ENCODE data around the gene SSU72. TPM values are rescaled to one million over a fixed set of nuclear protein-coding genes. Genes with fewer than 3 reads are reported as not detected.
A peak's percentile ranks its signal among the peaks of the same experiment; 100 is the strongest.
"Not testable (repeated sequence)": the region's sequence is repeated elsewhere in the genome, so short reads cannot be mapped to it uniquely, and the experiment has no call there.

SSU72 gene
- total RNA-seq, 1 donor from 2014 or later: 87.2 TPM

DNA sequence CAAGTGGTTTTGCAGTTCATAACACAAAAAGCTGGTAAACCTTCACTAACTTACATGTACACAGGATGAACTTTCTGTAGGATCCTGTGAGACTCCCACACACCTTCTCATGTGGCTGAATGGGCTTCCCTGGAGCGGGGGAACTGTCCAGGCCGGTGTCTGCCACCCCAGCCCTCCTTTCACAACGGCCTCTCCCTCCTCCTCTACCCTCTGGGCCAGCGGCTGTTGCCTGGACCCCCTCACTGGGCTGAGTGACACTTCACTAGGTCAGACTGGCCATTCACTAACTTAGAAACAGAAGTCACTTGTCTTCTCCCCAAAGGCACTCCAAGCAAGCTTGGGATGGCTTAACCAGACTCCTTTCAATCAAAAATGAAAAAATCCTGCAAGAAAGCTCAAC lies 16.1 kb downstream of the SSU72 start:
- no peak for DNase-seq (ENCODE audit: low read depth)

DNA sequence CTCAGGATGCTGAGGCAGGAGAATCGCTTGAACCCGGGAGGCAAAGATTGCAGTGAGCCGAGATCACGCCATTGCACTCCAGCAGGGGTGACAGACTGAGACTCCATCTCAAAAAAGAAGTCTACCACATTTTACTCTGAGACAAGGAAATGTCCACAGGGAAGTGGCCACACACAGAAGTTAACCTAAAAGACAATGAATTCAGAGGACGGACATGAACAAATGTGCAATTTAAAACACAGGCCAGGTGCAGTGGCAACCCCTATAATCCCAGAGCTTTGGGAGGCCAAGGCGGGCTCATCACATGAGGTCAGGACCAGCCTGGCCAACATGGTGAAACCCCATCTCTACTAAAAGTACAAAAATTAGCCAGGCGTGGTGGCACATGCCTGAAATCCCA lies 17.0 kb downstream of the SSU72 start:
- DNase-seq (ENCODE audit: low read depth): not testable (repeated sequence)

DNA sequence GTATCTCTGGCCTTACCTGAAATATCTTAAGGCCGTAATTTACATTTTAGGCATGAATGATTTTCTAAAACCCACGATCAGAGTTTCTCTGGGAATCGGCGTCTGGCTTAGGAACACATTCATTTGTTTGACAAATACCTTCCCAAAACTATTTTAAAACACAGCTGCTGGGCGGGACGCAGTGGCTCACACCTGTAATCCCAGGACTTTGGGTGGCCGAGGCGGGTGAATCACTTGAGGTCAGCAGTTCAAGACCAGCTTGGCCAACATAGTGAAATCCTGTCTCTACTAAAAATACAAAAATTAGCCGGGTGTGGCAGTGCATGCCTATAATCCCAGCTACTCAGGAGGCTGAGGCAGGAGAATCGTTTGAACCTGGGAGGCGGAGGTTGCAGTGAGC lies 17.7 kb downstream of the SSU72 start:
- DNase-seq (ENCODE audit: low read depth): not testable (repeated sequence)

DNA sequence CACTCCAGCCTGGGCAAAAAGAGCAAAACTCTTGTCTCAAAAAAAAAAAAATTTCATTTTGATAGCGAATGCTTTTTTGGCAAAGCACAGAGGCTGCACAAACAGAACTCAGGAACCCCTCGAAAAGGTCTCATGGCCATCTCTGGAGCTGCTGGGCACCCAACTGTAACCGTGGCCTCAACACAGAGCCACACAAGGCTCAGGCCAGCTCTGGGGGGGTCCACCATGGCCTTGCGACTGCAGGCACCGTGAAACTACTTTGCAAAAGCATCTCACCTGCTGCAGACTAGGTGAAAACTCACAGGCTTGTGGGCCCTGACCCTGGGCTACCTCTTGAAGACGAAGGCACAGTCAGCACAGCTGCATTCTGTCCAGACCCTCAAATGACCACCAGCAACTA lies 18.2 kb downstream of the SSU72 start:
- no peak for DNase-seq (ENCODE audit: low read depth)

DNA sequence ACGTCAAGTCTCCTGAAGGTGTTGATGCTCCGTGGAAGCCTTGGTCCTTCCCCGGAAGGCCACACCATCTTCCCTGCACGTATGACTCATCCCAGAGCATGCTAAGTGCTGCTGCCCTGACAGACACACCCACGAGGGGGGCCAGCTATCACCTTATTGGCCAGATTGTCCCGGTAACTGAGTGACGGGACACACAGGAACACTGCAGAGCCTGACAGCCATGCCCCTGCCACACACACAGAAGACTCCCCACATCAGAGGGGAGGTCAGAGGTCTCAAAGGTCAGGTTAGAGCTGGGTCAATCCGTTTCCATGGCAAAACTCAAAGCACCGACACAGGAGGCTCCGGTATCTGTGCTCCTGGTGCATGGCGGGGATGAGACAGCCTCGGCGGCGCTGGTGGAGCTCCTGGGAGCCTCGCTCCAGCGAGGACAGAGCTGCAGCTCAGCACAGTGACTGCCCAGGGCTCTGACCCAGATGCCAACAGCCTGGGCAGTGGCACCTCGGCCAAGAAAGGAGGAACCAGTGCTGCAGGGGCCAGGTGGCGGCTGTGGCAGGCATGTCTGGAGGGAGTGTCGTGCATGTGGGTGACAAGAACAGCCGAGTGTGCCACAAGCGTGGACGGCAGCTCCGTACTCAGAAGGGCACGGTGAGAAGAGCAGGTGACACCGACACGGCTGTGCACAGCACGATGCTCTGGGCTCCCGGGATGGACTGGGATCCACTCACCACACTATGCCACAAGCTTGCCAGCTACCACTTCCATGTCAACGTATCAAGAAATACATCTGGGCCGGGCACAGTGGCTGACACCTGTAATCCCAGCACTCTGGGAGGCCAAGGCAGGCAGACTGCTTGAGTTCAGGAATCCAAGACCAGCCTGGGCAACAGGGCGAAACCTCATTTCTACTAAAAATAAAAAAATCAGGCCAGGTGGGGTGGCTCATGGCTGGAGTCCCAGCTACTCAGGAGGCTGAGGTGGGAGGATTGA lies 19.4 kb downstream of the SSU72 start:
- DNase-seq (ENCODE audit: low read depth): peak; percentile 52

DNA sequence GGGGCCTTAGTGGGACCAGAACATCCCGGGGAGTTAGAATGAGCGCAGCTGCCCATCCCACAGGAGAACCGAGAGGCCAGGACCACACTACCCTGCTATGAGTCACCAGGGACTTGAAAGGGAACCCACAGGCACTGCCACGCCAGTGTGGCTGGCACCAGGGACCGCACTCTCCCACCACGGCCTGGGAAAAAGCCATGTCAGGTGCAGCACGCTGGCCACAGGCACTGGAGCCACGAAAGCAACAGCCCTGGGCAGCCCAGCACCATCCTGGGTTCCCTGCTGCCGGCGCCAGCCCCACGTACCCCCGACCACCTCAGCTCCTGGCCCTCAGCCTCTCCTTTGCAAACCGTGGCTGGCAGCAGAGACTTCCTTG lies 20.1 kb downstream of the SSU72 start:
- DNase-seq (ENCODE audit: low read depth): no peak

DNA sequence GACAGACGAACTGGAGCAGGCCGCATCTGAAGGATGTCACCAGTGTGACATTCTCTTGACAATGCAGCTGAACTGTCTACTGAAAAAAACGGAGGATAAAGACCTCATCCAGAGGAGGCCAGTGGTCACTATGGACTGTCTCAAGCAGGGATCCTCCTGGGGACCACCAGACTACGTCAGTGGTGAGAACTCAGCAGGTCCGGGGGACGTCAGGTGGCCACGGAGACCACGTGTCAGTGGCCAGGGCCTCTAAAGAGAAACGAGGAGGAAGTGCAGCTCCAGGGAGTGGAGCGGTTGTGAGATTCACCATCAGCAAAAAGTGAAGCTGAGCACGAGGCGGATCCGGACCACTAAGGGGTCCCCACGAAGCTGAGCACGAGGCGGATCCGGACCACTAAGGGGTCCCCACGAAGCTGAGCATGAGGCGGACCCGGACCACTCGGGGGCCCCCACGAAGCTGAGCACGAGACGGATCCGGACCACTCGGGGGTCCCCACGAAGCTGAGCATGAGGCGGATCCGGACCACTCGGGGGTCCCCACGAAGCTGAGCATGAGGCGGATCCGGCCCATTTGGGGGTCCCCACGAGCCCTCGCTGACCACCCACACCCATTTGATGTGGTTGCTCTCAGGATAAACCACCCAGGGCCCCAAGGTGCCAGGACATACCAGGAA lies 20.7 kb downstream of the SSU72 start:
- DNase-seq (ENCODE audit: low read depth): no peak

DNA sequence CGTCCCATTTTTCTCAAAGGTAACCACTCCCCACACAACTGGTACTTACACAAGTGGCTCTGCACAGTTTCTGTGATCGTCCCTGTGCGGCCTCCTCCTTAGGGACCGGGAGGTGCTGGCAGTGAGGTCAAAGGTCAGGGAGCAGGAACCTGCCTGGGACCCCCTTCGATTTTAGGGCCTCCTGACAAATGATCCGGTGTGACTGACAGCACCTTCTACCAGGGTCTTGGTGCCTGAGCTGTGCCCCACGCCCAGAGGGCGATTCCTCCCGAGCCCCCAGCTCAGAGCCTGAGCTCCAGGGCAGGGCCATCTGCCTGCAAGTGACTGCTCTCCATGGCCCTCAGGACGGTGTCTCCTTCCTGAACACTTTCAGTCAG lies 22.4 kb downstream of the SSU72 start:
- no peak for DNase-seq (ENCODE audit: low read depth)

DNA sequence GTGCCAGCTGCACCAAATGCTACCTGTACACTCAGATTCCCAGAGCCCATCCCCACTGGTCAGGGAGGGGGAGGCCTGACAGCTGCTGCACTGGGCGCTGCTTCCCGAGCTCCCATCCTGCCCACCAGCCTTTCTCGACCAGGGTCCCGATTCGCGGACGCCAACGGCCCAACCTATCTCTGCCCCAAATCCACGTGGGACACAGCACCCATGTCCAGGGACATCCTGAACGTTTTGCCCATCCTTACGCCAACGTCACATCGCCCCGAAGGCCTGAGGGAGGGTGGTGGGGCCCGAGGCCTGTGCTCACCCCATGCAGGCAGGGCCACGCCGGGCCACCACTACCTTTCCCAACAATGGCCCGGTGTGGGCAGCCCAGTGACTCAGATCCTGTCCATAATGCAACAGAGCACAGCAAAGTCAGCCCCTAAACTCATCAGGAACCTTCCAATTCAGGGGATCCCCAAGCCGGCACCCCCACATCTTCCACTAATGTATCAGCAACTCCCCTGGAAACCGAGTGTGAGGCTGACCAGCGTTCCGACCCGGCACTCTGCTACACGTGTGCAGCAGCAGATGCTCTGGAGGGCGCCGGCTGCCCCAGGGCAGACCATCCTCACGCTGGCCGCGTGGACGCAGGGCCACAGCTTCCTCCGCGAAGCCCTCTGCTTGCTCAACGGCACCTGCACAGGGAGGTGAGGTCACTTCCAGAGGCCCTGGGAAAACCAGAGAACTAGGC lies 23.0 kb downstream of the SSU72 start:
- DNase-seq (ENCODE audit: low read depth): no peak

DNA sequence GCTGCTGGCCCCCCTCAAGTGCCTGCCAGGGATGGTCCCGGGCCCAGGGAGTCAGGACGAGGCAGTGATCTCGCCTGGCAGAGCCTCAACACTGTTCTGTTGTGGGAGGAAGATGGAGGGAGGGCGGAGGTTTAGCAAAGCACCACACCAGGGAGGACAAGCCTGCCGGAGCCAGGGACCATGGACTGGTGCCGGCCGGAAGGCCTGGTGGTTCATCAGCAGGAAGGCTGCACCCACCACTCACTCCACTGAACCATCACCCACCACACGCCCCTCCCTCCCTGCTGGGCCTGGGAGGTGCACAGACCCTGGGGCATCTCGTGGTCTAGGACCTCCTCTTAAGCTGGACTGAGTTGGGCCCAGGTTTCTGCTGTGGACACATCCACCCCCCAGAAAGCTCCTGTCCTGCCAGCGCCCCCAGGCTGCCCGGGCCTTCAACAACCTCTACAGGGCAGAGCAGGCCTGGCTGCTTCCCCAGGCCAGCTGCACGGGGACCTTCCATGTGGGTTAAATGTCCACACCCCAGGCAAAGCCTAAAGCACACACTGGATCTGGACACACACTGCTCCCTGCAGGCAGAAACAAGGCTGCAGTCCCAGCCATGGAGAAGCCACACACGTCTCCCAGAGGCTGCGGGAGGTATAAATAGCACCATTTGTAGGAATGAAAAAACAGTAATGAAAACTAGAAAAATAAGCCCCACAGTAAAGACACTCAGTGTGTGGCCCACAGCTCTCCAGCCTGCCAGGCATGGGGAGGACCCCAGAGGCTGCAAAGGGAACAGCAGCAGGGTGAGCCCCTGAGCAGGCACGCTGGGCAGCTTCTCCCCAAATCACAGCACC lies 23.9 kb downstream of the SSU72 start:
- no peak for DNase-seq (ENCODE audit: low read depth)

DNA sequence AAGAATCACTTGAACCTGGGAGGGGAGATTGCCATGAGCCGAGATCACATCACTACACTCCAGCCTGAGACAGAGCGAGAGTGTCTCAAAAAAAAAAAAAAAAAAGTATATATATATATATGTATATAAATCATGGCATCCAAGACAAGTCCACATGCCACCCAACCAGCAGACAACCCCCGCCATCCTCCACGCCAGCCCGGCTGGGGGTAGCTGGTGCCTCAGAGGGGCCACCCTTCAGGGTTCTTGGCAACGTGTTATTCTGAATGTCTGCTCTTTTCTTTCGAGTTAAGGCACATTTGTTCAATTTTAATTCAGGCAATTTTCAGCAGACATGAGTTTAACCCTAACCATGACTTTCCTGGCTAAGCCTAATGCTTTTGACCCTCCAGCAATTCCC lies 24.6 kb downstream of the SSU72 start:
- no peak for DNase-seq (ENCODE audit: low read depth)

DNA sequence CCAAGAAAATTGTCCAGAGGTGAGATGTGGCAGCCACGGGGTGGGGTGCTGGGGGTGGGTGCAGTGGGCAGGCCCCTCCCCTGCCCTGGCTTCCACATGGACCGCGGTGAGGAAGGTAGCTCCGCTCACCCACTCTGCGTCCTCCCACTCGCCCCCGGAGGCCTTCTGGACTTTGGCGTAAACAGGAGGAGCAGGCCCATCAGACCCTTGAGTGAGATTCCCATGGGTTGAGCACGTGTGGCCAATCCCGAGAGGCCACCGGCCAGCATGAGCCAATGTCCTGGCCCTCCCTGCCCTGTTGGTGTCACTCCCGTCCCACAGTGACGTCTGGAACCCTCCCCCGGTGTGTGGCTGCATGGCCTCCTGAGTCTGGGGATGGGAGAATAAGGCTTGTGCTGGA lies 26.1 kb downstream of the SSU72 start:
- DNase-seq (ENCODE audit: low read depth): no peak

DNA sequence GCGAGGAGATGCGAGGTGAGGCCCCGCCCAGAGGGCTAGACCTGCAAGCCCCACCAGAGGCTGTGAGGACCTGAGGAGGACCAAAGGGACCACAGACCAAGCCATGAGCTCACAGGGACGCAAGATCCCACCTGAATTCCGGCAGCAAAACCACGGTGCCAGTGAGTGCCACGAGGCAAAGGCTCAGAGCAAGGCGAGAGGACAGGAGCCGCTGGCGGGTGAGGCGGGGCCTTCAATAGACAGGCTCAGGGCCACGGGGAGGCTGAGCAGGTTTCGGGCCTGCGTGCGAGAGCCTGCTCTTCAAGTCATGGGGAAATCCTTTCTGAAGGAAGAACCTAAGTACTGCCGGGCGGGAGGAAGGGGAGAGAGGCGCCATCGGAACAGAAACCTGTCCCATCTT lies 27.2 kb downstream of the SSU72 start:
- DNase-seq (ENCODE audit: low read depth): no peak

DNA sequence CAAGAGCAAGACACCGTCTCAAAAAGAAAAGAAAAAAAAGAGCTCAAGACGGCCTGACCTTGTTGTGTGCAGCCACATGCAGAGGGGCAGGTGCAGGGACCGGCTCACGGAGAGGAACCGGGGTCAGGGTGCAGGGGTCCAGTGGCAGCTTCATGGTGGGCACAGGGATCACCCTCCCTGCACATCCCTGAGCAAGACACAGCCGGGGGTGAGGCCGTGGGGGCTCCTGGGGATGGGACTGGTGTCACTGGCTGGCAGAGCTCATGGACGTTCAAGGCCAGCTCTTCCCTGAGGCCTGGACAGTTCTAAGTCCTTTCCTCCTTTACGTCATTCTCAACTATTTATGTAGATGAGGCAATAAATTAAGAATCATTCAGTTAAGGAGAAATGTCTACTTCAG lies 27.7 kb downstream of the SSU72 start:
- no peak for DNase-seq (ENCODE audit: low read depth)

DNA sequence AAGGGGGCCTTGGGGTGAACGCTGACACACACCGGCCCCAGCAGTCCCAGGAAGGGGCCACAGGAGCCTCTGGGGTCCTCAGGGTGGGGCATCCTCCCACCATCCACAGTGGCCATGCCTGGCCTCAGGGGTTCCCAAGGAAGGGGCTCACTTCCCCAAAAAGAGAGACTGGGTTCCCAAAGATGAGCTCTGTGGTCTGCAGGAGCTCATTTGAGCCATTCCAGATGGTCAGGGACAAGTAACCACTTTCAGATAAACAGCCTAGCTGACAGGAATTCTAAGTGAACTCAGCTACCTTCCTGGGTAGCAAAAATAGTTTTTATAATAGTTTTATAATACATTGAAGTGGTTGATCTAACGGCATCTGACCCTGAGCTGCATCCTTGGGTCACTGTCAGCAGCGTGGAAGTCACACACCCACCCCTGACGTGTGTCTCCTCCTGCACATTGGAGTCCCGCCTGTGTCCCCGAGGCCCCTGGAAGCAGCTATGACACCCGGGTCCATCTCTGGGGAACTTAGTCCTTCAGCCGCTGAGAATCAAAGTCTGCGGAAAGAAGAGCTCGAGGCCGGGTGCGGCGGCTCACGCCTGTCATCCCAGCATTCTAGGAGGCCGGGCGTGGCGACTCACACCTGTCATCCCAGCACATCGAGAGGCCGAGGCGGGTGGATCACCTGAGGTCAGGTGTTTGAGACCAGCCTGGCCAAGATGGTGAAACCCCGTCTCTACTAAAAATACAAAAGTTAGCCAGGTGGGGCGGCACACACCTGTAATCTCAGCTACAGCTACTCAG lies 28.5 kb downstream of the SSU72 start:
- DNase-seq (ENCODE audit: low read depth): no peak

DNA sequence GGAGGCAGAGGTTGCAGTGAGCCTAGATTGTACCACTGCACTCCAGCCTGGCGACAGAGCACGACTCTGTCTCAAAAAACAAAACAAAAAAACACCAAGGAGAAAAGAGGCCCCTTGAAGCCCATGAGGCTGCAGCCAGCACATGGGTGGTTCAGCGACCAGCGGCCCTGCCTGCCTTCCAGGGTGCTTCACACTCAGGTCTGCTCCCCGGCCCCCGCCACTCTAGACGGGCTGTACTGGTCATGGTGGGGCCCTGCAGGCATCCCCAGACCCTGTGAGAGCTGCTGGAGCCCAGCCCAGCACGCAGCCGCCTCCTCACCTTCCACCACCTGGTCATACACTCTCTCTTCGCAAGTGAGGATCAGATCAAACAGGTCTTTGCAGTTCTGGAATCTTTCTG lies 30.1 kb downstream of the SSU72 start:
- DNase-seq (ENCODE audit: low read depth): no peak

DNA sequence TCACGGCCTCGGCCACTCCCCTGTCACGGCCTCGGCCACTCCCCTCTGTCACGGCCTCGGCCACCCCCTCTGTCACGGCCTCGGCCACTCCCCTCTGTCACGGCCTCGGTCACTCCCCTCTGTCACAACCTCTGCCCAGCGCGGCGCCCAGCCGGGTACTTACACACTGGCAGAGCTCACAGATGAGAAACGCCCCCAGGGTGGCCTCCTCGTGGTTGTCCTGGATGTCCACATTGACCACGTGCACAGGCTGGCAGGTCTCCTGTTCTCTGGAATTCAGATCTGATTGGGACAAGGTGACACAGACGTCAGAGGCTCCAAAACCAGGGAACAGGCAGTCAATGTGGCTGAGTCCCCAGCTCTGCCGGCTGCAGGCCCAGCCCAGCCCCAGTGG lies 31.0 kb downstream of the SSU72 start:
- no peak for DNase-seq (ENCODE audit: low read depth)

DNA sequence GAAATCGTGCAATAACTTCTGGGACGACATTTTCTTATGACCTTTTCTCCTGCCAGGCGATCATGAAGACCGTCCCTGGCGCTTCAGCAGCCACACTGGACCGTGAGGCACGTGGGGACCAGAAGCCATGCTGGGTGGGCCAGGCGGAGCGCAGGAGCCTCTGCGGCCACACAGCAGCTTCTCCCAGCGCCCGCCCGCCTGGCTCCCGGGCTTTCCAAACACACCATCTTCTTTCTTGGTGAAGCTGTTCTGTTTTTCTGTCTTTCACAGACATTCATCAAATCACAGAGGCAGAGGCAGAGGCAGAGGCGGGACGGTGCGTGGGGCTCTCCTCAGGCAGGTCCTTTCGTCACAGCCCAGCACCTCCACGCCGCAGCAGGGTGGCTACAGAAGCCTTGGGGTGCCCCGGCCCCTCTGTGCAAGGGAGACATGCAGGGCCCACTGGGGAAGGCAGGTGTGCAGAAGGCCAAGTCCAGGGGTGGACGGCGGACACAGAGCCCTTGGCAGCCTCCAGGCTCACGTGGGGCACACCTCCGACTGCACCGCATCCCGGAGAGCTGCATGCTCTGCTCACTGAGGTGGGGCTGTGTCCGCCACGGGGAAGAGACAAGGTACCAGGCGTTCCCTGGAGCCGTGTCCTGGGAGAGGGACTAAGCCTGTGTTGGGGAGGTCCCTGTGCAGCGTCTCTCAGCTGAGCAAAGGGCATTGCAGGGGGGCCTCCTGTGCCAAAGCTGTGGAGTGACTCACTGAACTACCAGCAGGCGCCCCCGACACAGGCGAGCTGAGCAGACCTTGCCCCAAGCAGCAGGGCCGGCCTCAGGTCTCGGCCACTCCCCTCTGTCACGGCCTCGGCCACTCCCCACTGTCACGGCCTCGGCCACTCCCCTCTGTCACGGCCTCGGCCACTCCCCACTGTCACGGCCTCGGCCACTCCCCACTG lies 31.6 kb downstream of the SSU72 start:
- no peak for DNase-seq (ENCODE audit: low read depth)

DNA sequence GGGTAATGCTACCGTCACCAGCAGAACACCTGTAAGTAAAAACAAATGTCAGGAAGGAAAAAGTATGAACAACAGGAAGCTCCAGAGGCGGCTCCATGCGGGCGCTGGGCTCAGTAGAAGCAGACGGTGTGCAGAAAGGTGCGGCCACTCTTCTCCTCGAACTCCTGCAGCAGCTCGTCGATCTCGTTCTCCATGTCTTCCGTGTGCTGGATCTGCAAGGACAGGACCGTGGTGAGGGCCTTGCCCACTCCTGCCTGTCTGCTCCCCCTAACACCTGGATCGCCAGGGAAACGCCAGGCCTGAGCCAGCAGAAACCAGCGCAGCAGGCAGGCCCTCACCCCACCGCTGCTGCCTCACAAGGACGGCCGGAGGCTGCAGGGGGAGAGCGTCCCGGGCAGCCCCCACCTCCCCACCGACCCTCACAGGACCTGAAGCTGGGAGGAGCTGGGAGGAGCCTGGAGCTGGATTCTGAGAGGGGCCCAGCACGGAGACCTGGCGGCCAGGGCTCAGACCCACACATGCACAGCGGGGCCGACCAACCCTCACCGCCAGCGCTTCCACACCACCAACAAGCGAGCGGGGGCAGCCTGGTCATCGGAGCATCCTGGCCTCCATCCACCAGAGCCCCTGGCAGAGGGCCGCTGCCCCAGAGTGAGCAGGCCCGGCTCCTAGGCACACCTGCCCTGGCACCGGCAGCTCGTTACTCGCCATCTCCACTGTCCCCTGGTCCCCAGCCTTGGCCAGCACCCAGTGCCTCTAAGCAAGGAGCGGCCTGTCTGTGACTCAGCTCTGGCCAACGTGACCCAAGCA lies 32.5 kb downstream of the SSU72 start:
- DNase-seq (ENCODE audit: low read depth): no peak

Measured in renal cortical epithelial cell (primary cell).